ENCODE data around the gene CHMP4B.

CHMP4B gene

GRCh38 chr20:33893314-33893713, 82.2 kb downstream of the CHMP4B start:
- TF ChIP-seq ZNF70 (CRISPR knock-in tag; IDR thresholded peaks at IDR 0.05): no peak
- TF ChIP-seq ISL1 (CRISPR knock-in tag; IDR thresholded peaks at IDR 0.05): no peak
- no peak for TF ChIP-seq RARB (CRISPR knock-in tag; IDR thresholded peaks at IDR 0.05)
- no peak for TF ChIP-seq ZFP3 (CRISPR knock-in tag; IDR thresholded peaks at IDR 0.05)
- no peak for TF ChIP-seq OSR1 (CRISPR knock-in tag; IDR thresholded peaks at IDR 0.05)
- TF ChIP-seq CSRNP3 (CRISPR knock-in tag; IDR thresholded peaks at IDR 0.05): no peak
- TF ChIP-seq ESRRG (CRISPR knock-in tag; IDR thresholded peaks at IDR 0.05): no peak
- no peak for TF ChIP-seq ARNTL (CRISPR knock-in tag; IDR thresholded peaks at IDR 0.05; ENCODE audit: borderline replicate concordance, low read depth)
- no peak for TF ChIP-seq TSHZ2 (CRISPR knock-in tag; IDR thresholded peaks at IDR 0.05)
- TF ChIP-seq ZNF565 (CRISPR knock-in tag; conservative IDR thresholded peaks at IDR 0.05; ENCODE audit: low read depth): no peak
- TF ChIP-seq ZFP30 (CRISPR knock-in tag; IDR thresholded peaks at IDR 0.05): no peak
- no peak for TF ChIP-seq SNAI2 (CRISPR knock-in tag; IDR thresholded peaks at IDR 0.05)
- TF ChIP-seq BACH2 (CRISPR knock-in tag; IDR thresholded peaks at IDR 0.05; ENCODE audit: borderline replicate concordance): no peak
- no peak for TF ChIP-seq POU6F1 (CRISPR knock-in tag; IDR thresholded peaks at IDR 0.05; ENCODE audit: borderline replicate concordance, low read depth)
- TF ChIP-seq CREB5 (CRISPR knock-in tag; IDR thresholded peaks at IDR 0.05; ENCODE audit: low read depth): no peak
- no peak for TF ChIP-seq TOX (CRISPR knock-in tag; IDR thresholded peaks at IDR 0.05; ENCODE audit: borderline replicate concordance)
- TF ChIP-seq PPARA (CRISPR knock-in tag; IDR thresholded peaks at IDR 0.05; ENCODE audit: borderline replicate concordance): no peak
- no peak for TF ChIP-seq ZC3H10 (CRISPR knock-in tag; IDR thresholded peaks at IDR 0.05)
- ATAC-seq: peak; percentile 40; the same call in 1 of the 3 replicates

- no peak for TF ChIP-seq RARB (CRISPR knock-in tag; IDR thresholded peaks at IDR 0.05)
- TF ChIP-seq CSDC2 (CRISPR knock-in tag; IDR thresholded peaks at IDR 0.05): no peak
- no peak for TF ChIP-seq ARNTL (CRISPR knock-in tag; IDR thresholded peaks at IDR 0.05; ENCODE audit: borderline replicate concordance, low read depth)
- no peak for TF ChIP-seq POU6F1 (CRISPR knock-in tag; IDR thresholded peaks at IDR 0.05; ENCODE audit: borderline replicate concordance, low read depth)
- TF ChIP-seq TOX (CRISPR knock-in tag; IDR thresholded peaks at IDR 0.05; ENCODE audit: borderline replicate concordance): no peak
- TF ChIP-seq CSRNP3 (CRISPR knock-in tag; IDR thresholded peaks at IDR 0.05): no peak
- no peak for TF ChIP-seq TCF4 (CRISPR knock-in tag; IDR thresholded peaks at IDR 0.05; ENCODE audit: borderline replicate concordance)
- no peak for TF ChIP-seq ESRRG (CRISPR knock-in tag; IDR thresholded peaks at IDR 0.05)
- no peak for TF ChIP-seq CREB5 (CRISPR knock-in tag; IDR thresholded peaks at IDR 0.05; ENCODE audit: low read depth)
- no peak for TF ChIP-seq PATZ1 (CRISPR knock-in tag; IDR thresholded peaks at IDR 0.05; ENCODE audit: borderline replicate concordance)
- no peak for TF ChIP-seq ZC3H10 (CRISPR knock-in tag; IDR thresholded peaks at IDR 0.05)
- no peak for TF ChIP-seq BACH2 (CRISPR knock-in tag; IDR thresholded peaks at IDR 0.05; ENCODE audit: borderline replicate concordance)
- TF ChIP-seq TSHZ2 (CRISPR knock-in tag; IDR thresholded peaks at IDR 0.05): no peak
- no peak for TF ChIP-seq ZNF70 (CRISPR knock-in tag; IDR thresholded peaks at IDR 0.05)
- no peak for TF ChIP-seq ISL1 (CRISPR knock-in tag; IDR thresholded peaks at IDR 0.05)
- no peak for ATAC-seq
These were observed 83.7 kb downstream of the CHMP4B start for GRCh38 chr20:33894798-33895197.
